HepG2 (cell line): Measurements from ENCODE around the gene TSPYL1. TPM values are rescaled to one million over a fixed set of nuclear protein-coding genes. Genes with fewer than 3 reads are reported as not detected.

ENCODE experiments used
- ATAC-seq: fragments of 200-7000 bp; cut with Tn5 transposase; 3 replicates; pipeline ENCODE4 v1.9.1; 2020; ENCODE audit warnings: mild to moderate bottlenecking, moderate library complexity
- BruUV-seq: library from RNA; stranded (reverse); fragments of 400-500 nt; replicated peaks from 2 replicates; lab custom pipeline; 2021; lab: Mats Ljungman, UMichigan
- CTCF ChIA-PET: fragments of 300-600 bp; formaldehyde crosslinking; extraction: SDS; loops from one replicate; lab custom pipeline; 2021; ENCODE audit warnings: low total read pairs, inconsistent platforms, low intra/inter-chr PET ratio; lab: Yijun Ruan, JAX
- POLR2A ChIA-PET: fragments of 350-600 bp; sonication (Branson Sonifier 250); formaldehyde crosslinking; loops from one replicate; lab custom pipeline; 2020; ENCODE audit warnings: antibody characterized with exemption, inconsistent platforms; lab: Yijun Ruan, JAX
- DNase-seq: peaks from one replicate; pipeline ENCODE4 v3.0.0-alpha.2; 2015; ENCODE audit warnings: low spot score
- FAIRE-seq: peaks from 3 replicates; lab custom pipeline; 2011; peaks lifted over from hg19 to GRCh38; lab: Jason Lieb, UNC
- H2AFZ ChIP-seq: one replicate; pipeline ENCODE4 v1.6.1; 2011; ENCODE audit warnings: low read length, inconsistent platforms
- H3K27ac ChIP-seq: fragments of 300-600 bp; 3 replicates; pipeline ENCODE4 v1.8.0; 2011; ENCODE audit warnings: mixed run types, mild to moderate bottlenecking, mixed read lengths, low read length, inconsistent platforms; ENCODE audit not compliant: insufficient read depth; ENCODE audit errors: extremely low read length
- H3K27me3 ChIP-seq, 2 experiments: fragments of 200-600 bp in 1 of 2; 2 replicates in 1 of 2; 3 replicates in 1 of 2; pipeline versions ENCODE4 v1.6.0 to v1.8.0; 2011; ENCODE audit warnings: low read length in 2 of 2, mild to moderate bottlenecking in 2 of 2, moderate library complexity in 2 of 2, inconsistent platforms in 1 of 2; ENCODE audit not compliant: insufficient read depth in 2 of 2, control insufficient read depth in 1 of 2
- H3K36me3 ChIP-seq, 2 experiments: fragments of 200-600 bp in 1 of 2; replicated peaks in 1 of 2; 2 replicates in 1 of 2; 3 replicates in 1 of 2; pipeline versions ENCODE4 v1.5.1 to v1.8.0; 2011; ENCODE audit warnings: low read length in 2 of 2, inconsistent platforms in 1 of 2; ENCODE audit not compliant: insufficient read depth in 2 of 2, control insufficient read depth in 1 of 2
- H3K4me1 ChIP-seq: 2 replicates; pipeline ENCODE4 v1.5.1; 2012; ENCODE audit warnings: low read length, inconsistent platforms; ENCODE audit not compliant: insufficient read depth
- H3K4me2 ChIP-seq: 2 replicates; pipeline ENCODE4 v1.6.0; 2011; ENCODE audit warnings: low read depth, low read length, inconsistent platforms
- H3K4me3 ChIP-seq, 3 experiments: fragments of 200-600 bp in 1 of 3; sonication (generic), shearing (Covaris generic) in 1 of 3; replicated peaks in 1 of 3; 2 replicates each; pipeline ENCODE4 v1.5.1; 2011 to 2016; ENCODE audit warnings: low read length in 3 of 3, inconsistent platforms in 2 of 3, low read depth in 2 of 3, mild to moderate bottlenecking in 2 of 3, control low read depth in 1 of 3, mixed read lengths in 1 of 3; ENCODE audit not compliant: insufficient read depth in 1 of 3
- H3K79me2 ChIP-seq: one replicate; pipeline ENCODE4 v1.6.1; 2011; ENCODE audit warnings: low read length, inconsistent platforms; ENCODE audit not compliant: insufficient read depth
- H3K9ac ChIP-seq: 2 replicates; pipeline ENCODE4 v1.6.0; 2011; ENCODE audit warnings: mild to moderate bottlenecking, low read depth, low read length, inconsistent platforms; ENCODE audit not compliant: insufficient read depth
- H3K9me3 ChIP-seq: 2 replicates; pipeline ENCODE4 v1.5.1; 2012; ENCODE audit warnings: mild to moderate bottlenecking, low read length
- H4K20me1 ChIP-seq: 2 replicates; pipeline ENCODE4 v1.6.0; 2011; ENCODE audit warnings: inconsistent platforms, mild to moderate bottlenecking, low read length, moderate library complexity; ENCODE audit not compliant: insufficient read depth
- CHCHD3 ChIP-seq: sonication (generic); formaldehyde crosslinking; IDR thresholded peaks from 2 replicates; pipeline ENCODE4 v1.8.0; 2022; ENCODE audit warnings: mild to moderate bottlenecking, missing genetic modification reagents, moderate library complexity
- HNRNPLL ChIP-seq: fragments of 200-400 bp; formaldehyde crosslinking; IDR thresholded peaks from 2 replicates; pipeline ENCODE4 v1.6.1; 2017; ENCODE audit warnings: mild to moderate bottlenecking, low read depth, low read length; ENCODE audit not compliant: poor library complexity, severe bottlenecking
- MAF1 ChIP-seq: sonication (generic); formaldehyde crosslinking; IDR thresholded peaks from 2 replicates; pipeline ENCODE4 v1.5.0; 2020; ENCODE audit warnings: missing genetic modification reagents, borderline replicate concordance
- MEIS2 ChIP-seq: sonication (generic); formaldehyde crosslinking; IDR thresholded peaks from 2 replicates; pipeline ENCODE4 v1.9.0; 2021; ENCODE audit warnings: mild to moderate bottlenecking, missing genetic modification reagents
- NFAT5 ChIP-seq: sonication (generic); formaldehyde crosslinking; IDR thresholded peaks from 2 replicates; pipeline ENCODE4 v1.4.0; 2020; ENCODE audit warnings: missing genetic modification reagents
- NFE2L2 ChIP-seq: fragments of 150-350 bp; IDR thresholded peaks from 2 replicates; pipeline ENCODE4 v1.6.1; 2014; ENCODE audit warnings: low read length
- PHF8 ChIP-seq: sonication (generic); formaldehyde crosslinking; IDR thresholded peaks from 2 replicates; pipeline ENCODE4 v1.5.0; 2020; ENCODE audit warnings: missing genetic modification reagents
- SNAPC5 ChIP-seq: sonication (generic); formaldehyde crosslinking; IDR thresholded peaks from 2 replicates; pipeline ENCODE4 v1.8.1; 2023; ENCODE audit warnings: mild to moderate bottlenecking, missing genetic modification reagents, borderline replicate concordance
- ZNF251 ChIP-seq: sonication (generic); formaldehyde crosslinking; IDR thresholded peaks from 2 replicates; pipeline ENCODE4 v1.9.0; 2021; ENCODE audit warnings: mild to moderate bottlenecking, missing genetic modification reagents
- ZNF282 ChIP-seq: fragments of 450-650 bp; IDR thresholded peaks from 2 replicates; pipeline ENCODE4 v1.6.1; 2018; ENCODE audit not compliant: partially characterized antibody
- ZNF33A ChIP-seq: sonication (generic); formaldehyde crosslinking; IDR thresholded peaks from 2 replicates; pipeline ENCODE4 v1.5.1; 2020; ENCODE audit warnings: missing genetic modification reagents, mild to moderate bottlenecking, moderate library complexity, borderline replicate concordance
- ZNF432 ChIP-seq: sonication (generic); formaldehyde crosslinking; IDR thresholded peaks from 2 replicates; pipeline ENCODE4 v1.5.0; 2020; ENCODE audit warnings: missing genetic modification reagents, mild to moderate bottlenecking, borderline replicate concordance
- ZNF451 ChIP-seq: sonication (generic); formaldehyde crosslinking; IDR thresholded peaks from 2 replicates; pipeline ENCODE4 v1.5.0; 2020; ENCODE audit warnings: mild to moderate bottlenecking, missing genetic modification reagents
- ZNF703 ChIP-seq: sonication (generic); formaldehyde crosslinking; IDR thresholded peaks from 2 replicates; pipeline ENCODE4 v1.5.1; 2020; ENCODE audit warnings: missing genetic modification reagents, mild to moderate bottlenecking, moderate library complexity, borderline replicate concordance
- WGBS: methylation state at CpG from one replicate; pipeline ENCODE4 v1.1.6; 2017; ENCODE audit warnings: low lambda C conversion rate; 5-methylcytosine and 5-hydroxymethylcytosine counted together
- in situ Hi-C: cut with HindIII; loops from 2 replicates; pipeline ENCODE4 v1.10.0; 2017; ENCODE audit warnings: low pct_unique_long_range_greater_than_20kb; ENCODE audit not compliant: extremely low pct_ligation_motif_present
- intact Hi-C: fragments of 100-400 bp; cut with micrococcal nuclease; formaldehyde crosslinking; loops from one replicate; pipeline ENCODE4 v1.10.0; 2022; ENCODE audit not compliant: unreplicated experiment
- polyA plus RNA-seq, 8 experiments: library from polyadenylated mRNA; depleted of rRNA in 3 of 8; stranded (reverse) in 7 of 8; unstranded in 1 of 8; fragments of >200 nt; fragmentation: Illumina TruSeq in 4 of 8; extraction: Trizol in 4 of 8; gene quantifications; 2 replicates each; pipeline versions ENCODE4 v1.2.1 to v1.2.3, GENCODE V29; 2011 to 2016; ENCODE audit warnings: low read depth in 4 of 8, missing spikeins in 1 of 8, mixed read lengths in 1 of 8; ENCODE audit not compliant: insufficient read depth in 1 of 8
- total RNA-seq, 5 experiments: library from RNA; depleted of rRNA; stranded (reverse); fragments of >200 nt; fragmentation: Illumina TruSeq; extraction: Trizol; gene quantifications; 2 replicates each; pipeline ENCODE4 v1.2.3, GENCODE V29; 2016; ENCODE audit warnings: low read depth in 1 of 5

The TSPYL1 gene
- total and polyA plus RNA-seq, 2 of the 13 experiments (the other 11 are each of a cell fraction or from before 2014, with no cell fraction given), result 28.3 to 93.0 TPM

DNA sequence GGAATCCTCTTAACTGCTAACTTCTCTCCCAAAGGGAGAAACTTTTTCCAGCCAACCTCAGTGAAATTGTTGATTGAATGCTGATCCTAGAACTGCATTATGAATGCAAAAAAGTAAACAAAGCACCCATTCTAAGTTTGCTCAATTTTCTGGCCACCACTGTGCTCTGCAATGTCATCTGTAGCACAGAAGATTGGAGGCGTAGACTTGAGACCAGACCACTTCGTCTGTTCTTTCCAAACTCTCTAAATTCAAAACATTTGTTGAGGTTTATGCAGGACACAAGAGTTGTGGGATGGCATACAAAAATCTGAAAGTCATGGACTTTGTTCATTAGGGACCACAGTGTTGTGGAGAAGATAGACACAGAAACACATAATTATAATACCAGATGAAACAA is 11.1 kb upstream of the TSPYL1 start:
- Histone ChIP-seq H3K9ac (no peak overlapping the region), H2AFZ (no peak overlapping the region), H3K27me3 (no peaks in the 10 kb centered on the region), H3K9me3 (no peaks in the 10 kb centered on the region), H3K4me2 (no peak overlapping the region), H4K20me1 (no peaks in the 10 kb centered on the region), H3K4me3 (no peak overlapping the region), H3K36me3 (no peaks in the 10 kb centered on the region), H3K4me1 (no peaks in the 10 kb centered on the region), H3K27ac (no peak overlapping the region), H3K79me2 (no peaks in the 10 kb centered on the region)
- 83% methylated on average over 2 of the region's 2 CpGs for WGBS
- POLR2A ChIA-PET, result no interaction called here
- in situ Hi-C loops, result loop anchor here (25.0 kb wide), 1 partner anchor 372 kb away; the partner anchor contains the start of gene ZUP1
- intact Hi-C loops, result loop anchor here (5.0 kb wide), 1 partner anchor 82 kb away; the partner anchor contains the start of gene DSE
- no peak for DNase-seq
- no peak for FAIRE-seq
- no TSS peak for BruUV-seq
- CTCF ChIA-PET, result no interaction called here
- ATAC-seq, result no peak
- no peak for TF ChIP-seq SNAPC5 (CRISPR knock-in tag)
- no peak for TF ChIP-seq ZNF451 (CRISPR knock-in tag)
- TF ChIP-seq ZNF251 (CRISPR knock-in tag), result no peak

DNA sequence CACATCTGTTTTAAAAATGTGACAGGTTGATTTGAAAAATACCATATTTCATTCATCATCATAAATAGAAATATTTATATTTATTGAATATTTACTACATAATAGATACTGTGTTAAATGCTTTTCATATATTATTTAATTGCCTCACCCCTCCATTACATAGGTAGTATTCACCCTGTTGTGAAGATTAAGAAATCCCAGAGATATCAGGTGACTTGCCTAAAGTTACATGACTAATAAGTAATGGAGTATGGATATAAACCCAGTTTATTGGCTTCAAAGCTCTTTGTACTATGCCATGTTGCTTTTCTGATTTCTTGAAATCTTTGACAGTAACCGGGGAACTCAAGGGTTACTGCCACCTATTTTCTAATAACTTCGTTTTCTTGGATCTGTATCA is 10.1 kb upstream of the TSPYL1 start:
- Histone ChIP-seq H2AFZ (no peak overlapping the region), H3K36me3 (no peaks in the 10 kb centered on the region), H3K4me3 (no peak overlapping the region), H4K20me1 (no peaks in the 10 kb centered on the region), H3K4me1 (no peaks in the 10 kb centered on the region), H3K79me2 (no peaks in the 10 kb centered on the region), H3K27me3 (no peaks in the 10 kb centered on the region), H3K27ac (no peak overlapping the region), H3K9ac (no peak overlapping the region), H3K9me3 (no peaks in the 10 kb centered on the region), H3K4me2 (no peak overlapping the region)
- 66% methylated on average over 2 of the region's 2 CpGs for WGBS
- ChIA-PET POLR2A (interaction anchor here (1.0 kb wide), 1 partner anchor 10 kb away, joined by 3 read pairs; the partner anchor contains the start of gene TSPYL1), CTCF (no interaction called here)
- FAIRE-seq (no peak), DNase-seq (no peak), ATAC-seq (no peak)
- in situ Hi-C loops, result loop anchor here (10.0 to 25.0 kb wide), 2 partner anchors 245 to 372 kb away; partner anchors contain the start of gene ZUP1
- intact Hi-C loops, result loop anchor here (5.0 kb wide), 2 partner anchors 82 to 357 kb away; partner anchors contain the start of gene DSE
- no TSS peak for BruUV-seq
- TF ChIP-seq CHCHD3 (no peak), MEIS2 (no peak), ZNF703 (CRISPR knock-in tag) (no peak), NFE2L2 (no peak), MAF1 (CRISPR knock-in tag) (no peak), ZNF432 (CRISPR knock-in tag) (no peak), PHF8 (CRISPR knock-in tag) (no peak), ZNF282 (no peak), HNRNPLL (no peak), ZNF33A (no peak), NFAT5 (no peak)
